ENCODE data around the gene C1QB. TPM values are rescaled to one million over a fixed set of nuclear protein-coding genes. Genes with fewer than 3 reads are reported as not detected.

The C1QB gene
- total and polyA plus RNA-seq, 2 experiments from 2014 or later, result not detected

GRCh38 chr1:22639286-22639685, 13.8 kb upstream of the C1QB start:
- Histone ChIP-seq H3K9me2 (ENCODE audit: insufficient read depth) (no peaks in the 10 kb centered on the region), H3K4me1 (ENCODE audit: insufficient read depth) (no peaks in the 10 kb centered on the region; the same call in 1 of the 2 replicates), H3K27me3 (ENCODE audit: insufficient read depth) (no peaks in the 10 kb centered on the region), H3F3A (replicated peaks; ENCODE audit: low read depth) (no peaks in the 10 kb centered on the region), H3K27ac (ENCODE audit: low read depth) (no peak overlapping the region), H3K36me3 (ENCODE audit: insufficient read depth) (no peaks in the 10 kb centered on the region), H3K4me2 (peak overlapping the region; percentile 7; the same call in 1 of the 2 replicates), H3K4me3 (no peak overlapping the region), H4K20me1 (replicated peaks; ENCODE audit: insufficient read depth) (no peaks in the 10 kb centered on the region), H3K79me2 (replicated peaks; ENCODE audit: insufficient read depth) (no peaks in the 10 kb centered on the region), H2AFZ (peak overlapping the region; percentile 75; the same call in 1 of the 2 replicates)
- no peak for TF ChIP-seq ZNF114 (CRISPR knock-in tag; IDR thresholded peaks at IDR 0.05)
- TF ChIP-seq REST (IDR thresholded peaks at IDR 0.05; ENCODE audit: unreplicated experiment), result no peak
- TF ChIP-seq CTCF (conservative IDR thresholded peaks at IDR 0.05; ENCODE audit: low read depth in 2 of 2), result peak; percentile 56 to 75
- H3K36me3 Mint-ChIP-seq (ENCODE audit: low read depth), result no peaks in the 10 kb centered on the region
- DNase-seq (ENCODE audit: low spot score), result peak; percentile 91
- peaks cover 7% of the 10 kb centered on the region for H3K27me3 Mint-ChIP-seq (ENCODE audit: insufficient read depth, low read depth, poor library complexity)
- peak; percentile 80 for ATAC-seq
- no peaks in the 10 kb centered on the region; the same call in 2 of the 3 replicates for H3K9me3 Mint-ChIP-seq
- H3K4me1 Mint-ChIP-seq, result peaks cover 8% of the 10 kb centered on the region
- no peak overlapping the region for H3K4me3 Mint-ChIP-seq
- H3K27ac Mint-ChIP-seq, result no peak overlapping the region

- H3K4me1 ChIP-seq (ENCODE audit: insufficient read depth), result no peaks in the 10 kb centered on the region; the same call in 1 of the 2 replicates
- no peak overlapping the region for H3K27ac ChIP-seq (ENCODE audit: low read depth)
- H3K79me2 ChIP-seq (replicated peaks; ENCODE audit: insufficient read depth), result no peaks in the 10 kb centered on the region
- no peaks in the 10 kb centered on the region for H3K36me3 ChIP-seq (ENCODE audit: insufficient read depth)
- ATAC-seq, result no peak
- H3K27me3 Mint-ChIP-seq (ENCODE audit: insufficient read depth, low read depth, poor library complexity), result peaks cover 10% of the 10 kb centered on the region
- H3K4me1 Mint-ChIP-seq, result peaks cover 8% of the 10 kb centered on the region
- no peaks in the 10 kb centered on the region for H3K36me3 Mint-ChIP-seq (ENCODE audit: low read depth)
- no peak overlapping the region for H3K4me2 ChIP-seq
- H3K4me3 ChIP-seq, result no peak overlapping the region
- H3K9me2 ChIP-seq (ENCODE audit: insufficient read depth), result no peaks in the 10 kb centered on the region
- H2AFZ ChIP-seq, result no peak overlapping the region
- H4K20me1 ChIP-seq (replicated peaks; ENCODE audit: insufficient read depth), result no peaks in the 10 kb centered on the region
- no peak for DNase-seq (ENCODE audit: low spot score)
- H3F3A ChIP-seq (replicated peaks; ENCODE audit: low read depth), result no peaks in the 10 kb centered on the region
- H3K27ac Mint-ChIP-seq, result no peak overlapping the region
- H3K9me3 Mint-ChIP-seq, result no peaks in the 10 kb centered on the region
- no peaks in the 10 kb centered on the region for H3K27me3 ChIP-seq (ENCODE audit: insufficient read depth)
- no peak overlapping the region for H3K4me3 Mint-ChIP-seq
- TF ChIP-seq ZNF462 (CRISPR knock-in tag; IDR thresholded peaks at IDR 0.05) (no peak), ZNF331 (CRISPR knock-in tag; IDR thresholded peaks at IDR 0.05; ENCODE audit: low read depth) (no peak), REST (IDR thresholded peaks at IDR 0.05; ENCODE audit: unreplicated experiment) (no peak)
Measured at GRCh38 chr1:22641247-22641646, 11.8 kb upstream of the C1QB start.

Data from GM23338 (cell line).